ENCODE measurements around the gene POLR1D.

DNA sequence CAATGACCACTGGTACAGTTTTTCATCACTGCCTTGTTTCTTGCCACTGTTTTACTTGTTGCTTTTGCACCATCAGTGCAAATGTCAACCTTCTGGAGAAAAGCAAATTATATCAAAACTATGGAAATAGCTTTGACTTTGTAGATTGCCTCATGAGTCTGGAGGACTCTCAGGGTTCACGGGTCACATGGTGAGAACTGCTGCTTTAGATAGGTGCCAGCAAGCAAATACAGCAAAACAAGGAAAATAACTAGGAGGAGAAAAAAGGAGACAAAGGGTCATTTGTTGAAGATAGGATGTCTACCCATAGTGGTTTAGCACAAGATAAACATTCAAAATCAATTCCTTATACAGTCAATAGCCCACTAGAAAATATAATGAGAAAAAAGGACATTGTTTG, 33.1 kb downstream of the POLR1D start:
- no peak for TF ChIP-seq EP300 (IDR thresholded peaks at IDR 0.05)
- TF ChIP-seq, protein P1, sequence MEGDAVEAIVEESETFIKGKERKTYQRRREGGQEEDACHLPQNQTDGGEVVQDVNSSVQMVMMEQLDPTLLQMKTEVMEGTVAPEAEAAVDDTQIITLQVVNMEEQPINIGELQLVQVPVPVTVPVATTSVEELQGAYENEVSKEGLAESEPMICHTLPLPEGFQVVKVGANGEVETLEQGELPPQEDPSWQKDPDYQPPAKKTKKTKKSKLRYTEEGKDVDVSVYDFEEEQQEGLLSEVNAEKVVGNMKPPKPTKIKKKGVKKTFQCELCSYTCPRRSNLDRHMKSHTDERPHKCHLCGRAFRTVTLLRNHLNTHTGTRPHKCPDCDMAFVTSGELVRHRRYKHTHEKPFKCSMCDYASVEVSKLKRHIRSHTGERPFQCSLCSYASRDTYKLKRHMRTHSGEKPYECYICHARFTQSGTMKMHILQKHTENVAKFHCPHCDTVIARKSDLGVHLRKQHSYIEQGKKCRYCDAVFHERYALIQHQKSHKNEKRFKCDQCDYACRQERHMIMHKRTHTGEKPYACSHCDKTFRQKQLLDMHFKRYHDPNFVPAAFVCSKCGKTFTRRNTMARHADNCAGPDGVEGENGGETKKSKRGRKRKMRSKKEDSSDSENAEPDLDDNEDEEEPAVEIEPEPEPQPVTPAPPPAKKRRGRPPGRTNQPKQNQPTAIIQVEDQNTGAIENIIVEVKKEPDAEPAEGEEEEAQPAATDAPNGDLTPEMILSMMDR (IDR thresholded peaks at IDR 0.05), result no peak
- no peak for TF ChIP-seq POLR2A (IDR thresholded peaks at IDR 0.05)
